SK-N-MC (cell line): ENCODE results near the gene LSP1.

Experiments
- EZH2 ChIP-seq: fragments of 200-600 bp; sonication (generic); IDR thresholded peaks from one replicate; pipeline ENCODE4 v1.6.1; 2017; ENCODE audit warnings: antibody characterized with exemption
- POLR2AphosphoS5 ChIP-seq: IDR thresholded peaks from 2 replicates; pipeline ENCODE4 v1.6.1; 2012; ENCODE audit warnings: mild to moderate bottlenecking, low read depth, low read length, borderline replicate concordance

GRCh38 chr11:1817000-1817399 lies 35.9 kb upstream of the LSP1 start:
- TF ChIP-seq EZH2 (no peak), POLR2AphosphoS5 (no peak)
